Type B pancreatic cell (in vitro differentiated cells): ENCODE results near the gene CKM. TPM values are rescaled to one million over a fixed set of nuclear protein-coding genes. Genes with fewer than 3 reads are reported as not detected.

Experiments used
- DNase-seq: peaks from one replicate; pipeline ENCODE4 v3.0.0; 2021; ENCODE audit warnings: mixed read lengths; ENCODE audit not compliant: unreplicated experiment; ENCODE audit errors: extremely low spot score
- H3K27ac Mint-ChIP-seq: 2 replicates; pipeline ENCODE4 v1.8.0; 2021; ENCODE audit warnings: mild to moderate bottlenecking, mixed read lengths
- H3K27me3 Mint-ChIP-seq: 2 replicates; pipeline ENCODE4 v1.8.0; 2021; ENCODE audit warnings: mixed read lengths
- H3K36me3 Mint-ChIP-seq: 2 replicates; pipeline ENCODE4 v1.8.0; 2021; ENCODE audit warnings: mixed read lengths
- H3K4me1 Mint-ChIP-seq: one replicate; pipeline ENCODE4 v1.8.0; 2021; ENCODE audit warnings: mixed read lengths; ENCODE audit not compliant: unreplicated experiment
- H3K4me3 Mint-ChIP-seq: 2 replicates; pipeline ENCODE4 v1.8.0; 2021; ENCODE audit warnings: mild to moderate bottlenecking, mixed read lengths
- H3K9me3 Mint-ChIP-seq: 2 replicates; pipeline ENCODE4 v1.8.0; 2021; ENCODE audit warnings: mixed read lengths
- total RNA-seq: library from RNA; stranded (reverse); gene quantifications from 2 replicates; pipeline ENCODE4 v1.2.1, GENCODE V29; 2021; ENCODE audit warnings: low replicate concordance
- TF ChIP-seq, protein P1 (sequence below): fragments of 200-600 bp; sonication (generic); conservative IDR thresholded peaks from 2 replicates; pipeline ENCODE4 v1.5.0; 2021; ENCODE audit warnings: antibody characterized with exemption, mild to moderate bottlenecking

CKM gene
- total RNA-seq, 1 donor from 2014 or later: 0.24 TPM

GRCh38 chr19:45363861-45364459 is 41.3 kb upstream of the CKM start:
- Mint-ChIP-seq H3K36me3 (peaks cover 3% of the 10 kb centered on the region), H3K4me1 (peaks cover 3% of the 10 kb centered on the region), H3K4me3 (no peak overlapping the region), H3K27ac (no peak overlapping the region), H3K9me3 (no peaks in the 10 kb centered on the region), H3K27me3 (no peaks in the 10 kb centered on the region)
- TF ChIP-seq, protein P1, sequence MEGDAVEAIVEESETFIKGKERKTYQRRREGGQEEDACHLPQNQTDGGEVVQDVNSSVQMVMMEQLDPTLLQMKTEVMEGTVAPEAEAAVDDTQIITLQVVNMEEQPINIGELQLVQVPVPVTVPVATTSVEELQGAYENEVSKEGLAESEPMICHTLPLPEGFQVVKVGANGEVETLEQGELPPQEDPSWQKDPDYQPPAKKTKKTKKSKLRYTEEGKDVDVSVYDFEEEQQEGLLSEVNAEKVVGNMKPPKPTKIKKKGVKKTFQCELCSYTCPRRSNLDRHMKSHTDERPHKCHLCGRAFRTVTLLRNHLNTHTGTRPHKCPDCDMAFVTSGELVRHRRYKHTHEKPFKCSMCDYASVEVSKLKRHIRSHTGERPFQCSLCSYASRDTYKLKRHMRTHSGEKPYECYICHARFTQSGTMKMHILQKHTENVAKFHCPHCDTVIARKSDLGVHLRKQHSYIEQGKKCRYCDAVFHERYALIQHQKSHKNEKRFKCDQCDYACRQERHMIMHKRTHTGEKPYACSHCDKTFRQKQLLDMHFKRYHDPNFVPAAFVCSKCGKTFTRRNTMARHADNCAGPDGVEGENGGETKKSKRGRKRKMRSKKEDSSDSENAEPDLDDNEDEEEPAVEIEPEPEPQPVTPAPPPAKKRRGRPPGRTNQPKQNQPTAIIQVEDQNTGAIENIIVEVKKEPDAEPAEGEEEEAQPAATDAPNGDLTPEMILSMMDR: no peak
- no peak for DNase-seq

DNA sequence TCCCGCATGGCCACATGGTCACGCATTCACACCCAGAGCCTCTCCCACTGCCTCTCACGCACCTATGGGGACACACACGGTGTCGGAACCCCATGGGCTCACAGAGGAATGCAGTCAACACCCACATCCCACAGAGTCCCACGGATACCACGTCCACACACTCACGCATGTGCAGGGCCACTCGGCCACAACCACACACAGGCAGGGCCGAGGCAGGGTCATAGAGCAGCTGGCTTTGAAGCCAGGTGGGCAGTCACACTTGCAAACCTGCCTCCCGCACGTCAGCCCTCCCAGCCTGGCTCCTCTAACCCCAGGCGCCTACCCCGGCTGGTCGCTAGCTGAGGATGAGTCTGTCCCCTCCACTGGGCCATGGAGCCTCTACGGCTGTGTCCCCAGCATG is 39.6 kb upstream of the CKM start:
- Mint-ChIP-seq H3K27me3 (no peaks in the 10 kb centered on the region), H3K36me3 (peaks cover 3% of the 10 kb centered on the region), H3K4me3 (no peak overlapping the region), H3K9me3 (no peaks in the 10 kb centered on the region), H3K27ac (no peak overlapping the region), H3K4me1 (no peaks in the 10 kb centered on the region)
- no peak for DNase-seq
- TF ChIP-seq, protein P1: no peak

DNA sequence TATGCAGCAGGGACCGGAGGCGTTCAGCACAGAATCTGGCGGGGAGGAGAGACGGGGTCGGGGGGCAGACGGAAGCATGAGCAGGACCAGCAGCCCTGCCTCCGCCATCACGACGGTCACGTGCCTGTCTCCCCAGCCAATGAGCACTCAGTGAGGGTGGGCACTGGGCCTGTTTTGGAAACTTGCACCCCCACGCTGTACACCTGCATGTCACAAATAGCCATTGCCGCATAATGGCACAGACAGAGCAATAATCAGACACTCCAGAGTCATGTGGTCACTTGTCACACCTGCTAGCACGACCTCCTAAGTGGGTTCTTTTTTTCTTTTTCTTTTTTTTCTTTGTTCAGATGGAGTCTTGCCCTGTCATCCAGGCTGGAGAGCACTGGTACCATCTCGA is 38.9 kb upstream of the CKM start:
- Mint-ChIP-seq H3K27me3 (no peaks in the 10 kb centered on the region), H3K27ac (no peak overlapping the region), H3K4me3 (no peak overlapping the region), H3K4me1 (no peaks in the 10 kb centered on the region), H3K9me3 (no peaks in the 10 kb centered on the region), H3K36me3 (peaks cover 3% of the 10 kb centered on the region)
- DNase-seq: no peak
- TF ChIP-seq, protein P1: no peak

- Mint-ChIP-seq H3K36me3 (peaks cover 7% of the 10 kb centered on the region), H3K4me3 (no peak overlapping the region), H3K9me3 (no peaks in the 10 kb centered on the region), H3K4me1 (no peaks in the 10 kb centered on the region), H3K27me3 (no peaks in the 10 kb centered on the region), H3K27ac (no peak overlapping the region)
- TF ChIP-seq, protein P1: no peak
- no peak for DNase-seq
Measured at GRCh38 chr19:45358213-45358792, 35.6 kb upstream of the CKM start.

GRCh38 chr19:45357445-45357783 is 34.7 kb upstream of the CKM start:
- no peaks in the 10 kb centered on the region for H3K4me1 Mint-ChIP-seq
- peaks cover 8% of the 10 kb centered on the region for H3K36me3 Mint-ChIP-seq
- no peak overlapping the region for H3K27ac Mint-ChIP-seq

More at GRCh38 chr19:45357445-45357783, 34.7 kb upstream of the CKM start:
- DNase-seq: no peak
- Mint-ChIP-seq H3K4me3 (no peak overlapping the region), H3K27me3 (no peaks in the 10 kb centered on the region), H3K9me3 (no peaks in the 10 kb centered on the region)
- TF ChIP-seq, protein P1: no peak
